ENCODE data around the gene RBM39. TPM values are rescaled to one million over a fixed set of nuclear protein-coding genes. Genes with fewer than 3 reads are reported as not detected.

RBM39 gene
- total RNA-seq, 2 donors from 2014 or later, result 264 to 309 TPM

- WGBS, 2 donors, result 5 to 14% methylated on average over 2 of the region's 2 CpGs
- ATAC-seq (no peak), DNase-seq (no peak)
- H3K4me3 ChIP-seq, result no peak overlapping the region
- H3K4me1 ChIP-seq, result peaks cover 49% of the 10 kb centered on the region
- H3K36me3 ChIP-seq (replicated peaks in 1 of 2; ENCODE audit: insufficient read depth in 1 of 2, low read depth in 2 of 2), result no peaks in the 10 kb centered on the region
- no peak for TF ChIP-seq CTCF (IDR thresholded peaks at IDR 0.05)
- no peaks in the 10 kb centered on the region for H3K27me3 ChIP-seq
- no peaks in the 10 kb centered on the region for H3K9me3 ChIP-seq
- no peak overlapping the region for H3K27ac ChIP-seq
- intact Hi-C loops (cut with DNase I), result no loop called here
These were observed 79.5 kb downstream of the RBM39 start for GRCh38 chr20:35662551-35662950.

- TF ChIP-seq CTCF (IDR thresholded peaks at IDR 0.05), result no peak
- no peak for TF ChIP-seq POLR2A (IDR thresholded peaks at IDR 0.05)
- peak overlapping the region in 1 of 4 donors; percentile 11 for H3K27ac ChIP-seq
These were observed 80.2 kb downstream of the RBM39 start for GRCh38 chr20:35661908-35662307.

GRCh38 chr20:35661053-35661452 lies 81.0 kb downstream of the RBM39 start:
- peaks cover 56% of the 10 kb centered on the region for H3K4me1 ChIP-seq

More at GRCh38 chr20:35661908-35662307, 80.2 kb downstream of the RBM39 start:
- H3K4me1 ChIP-seq, result peaks cover 56% of the 10 kb centered on the region
- intact Hi-C loops (cut with DNase I), result no loop called here
- H3K36me3 ChIP-seq (replicated peaks in 1 of 2; ENCODE audit: insufficient read depth in 1 of 2, low read depth in 2 of 2), result no peaks in the 10 kb centered on the region
- no peak for DNase-seq
- 15 to 21% methylated on average over 3 of the region's 3 CpGs for WGBS, 2 donors
- H3K27me3 ChIP-seq, result no peaks in the 10 kb centered on the region
- no peaks in the 10 kb centered on the region for H3K9me3 ChIP-seq
- H3K4me3 ChIP-seq, result no peak overlapping the region
- ATAC-seq, result no peak

GRCh38 chr20:35660122-35660937 lies 81.7 kb downstream of the RBM39 start:
- peaks cover 56% of the 10 kb centered on the region for H3K4me1 ChIP-seq
- WGBS, 2 donors, result 89 to 90% methylated on average over 10 of the region's 10 CpGs

More at GRCh38 chr20:35661053-35661452, 81.0 kb downstream of the RBM39 start:
- Histone ChIP-seq H3K36me3 (replicated peaks in 1 of 2; ENCODE audit: insufficient read depth in 1 of 2, low read depth in 2 of 2) (no peaks in the 10 kb centered on the region), H3K27me3 (no peaks in the 10 kb centered on the region), H3K4me3 (no peak overlapping the region), H3K9me3 (no peaks in the 10 kb centered on the region), H3K27ac (peak overlapping the region in 1 of 4 donors; percentile 12)
- WGBS, 2 donors, result 84 to 93% methylated on average over 2 of the region's 2 CpGs
- no peak for DNase-seq
- ATAC-seq, result no peak
- intact Hi-C loops (cut with DNase I), result no loop called here
- TF ChIP-seq CTCF (IDR thresholded peaks at IDR 0.05), result no peak
- TF ChIP-seq POLR2A (IDR thresholded peaks at IDR 0.05), result no peak

More at GRCh38 chr20:35660122-35660937, 81.7 kb downstream of the RBM39 start:
- DNase-seq (no peak), ATAC-seq (no peak)
- Histone ChIP-seq H3K27ac (no peak overlapping the region), H3K36me3 (replicated peaks in 1 of 2; ENCODE audit: insufficient read depth in 1 of 2, low read depth in 2 of 2) (no peaks in the 10 kb centered on the region), H3K9me3 (no peaks in the 10 kb centered on the region), H3K4me3 (no peak overlapping the region), H3K27me3 (no peaks in the 10 kb centered on the region)
- intact Hi-C loops (cut with DNase I), result no loop called here
- no peak for TF ChIP-seq CTCF (IDR thresholded peaks at IDR 0.05)
- no peak for TF ChIP-seq POLR2A (IDR thresholded peaks at IDR 0.05)
